Esophagus squamous epithelium (tissue), 4 donors: ENCODE data around the gene SERP2.

Experiments used
- POLR2A ChIP-seq, 4 donors: fragments of 450-650 bp; IDR thresholded peaks; one replicate each; pipeline ENCODE4 v1.6.1; 2017; ENCODE audit warnings: antibody characterized with exemption in 4 of 4, mild to moderate bottlenecking in 4 of 4, moderate library complexity in 3 of 4
- TF ChIP-seq, protein P1 (sequence below), 6 experiments: fragments of 450-650 bp in 4 of 6; fragments of 200-600 bp in 2 of 6; sonication (generic) in 2 of 6; IDR thresholded peaks; one replicate each; pipeline ENCODE4 v1.5.1; 2016 to 2019; ENCODE audit warnings: antibody characterized with exemption in 6 of 6, mild to moderate bottlenecking in 4 of 6, moderate library complexity in 4 of 6

DNA sequence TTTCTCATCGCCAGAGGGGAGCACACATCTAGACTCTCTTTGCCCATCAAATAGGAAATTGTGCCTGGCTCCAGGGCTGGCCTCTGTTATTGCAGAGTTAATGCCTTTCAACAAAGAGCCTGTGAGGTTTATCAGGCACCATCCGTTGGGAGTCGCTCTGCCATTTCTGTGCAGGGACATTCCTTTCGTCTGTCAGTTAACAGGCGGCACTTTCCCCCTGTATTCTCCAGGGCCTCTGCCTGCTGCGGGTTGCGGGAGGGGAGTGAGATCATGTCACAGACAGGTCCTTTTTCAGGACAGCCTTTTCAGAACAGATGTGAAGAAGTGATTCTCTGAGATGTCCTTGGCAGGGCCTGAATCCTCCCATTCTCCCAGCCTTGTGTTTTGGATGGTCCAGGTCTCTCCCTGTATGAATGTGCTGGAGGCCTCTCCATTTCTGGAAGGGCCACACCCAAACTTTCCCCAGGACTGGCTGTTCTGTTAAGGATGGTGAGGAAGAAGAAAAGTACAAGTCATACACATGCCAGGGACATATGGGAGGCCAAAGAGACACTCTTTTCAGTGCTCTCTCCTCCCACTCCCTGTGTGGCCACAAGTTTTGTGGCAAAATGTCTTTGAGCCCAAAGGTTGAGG lies 14.9 kb downstream of the SERP2 start:
- TF ChIP-seq, protein P1, sequence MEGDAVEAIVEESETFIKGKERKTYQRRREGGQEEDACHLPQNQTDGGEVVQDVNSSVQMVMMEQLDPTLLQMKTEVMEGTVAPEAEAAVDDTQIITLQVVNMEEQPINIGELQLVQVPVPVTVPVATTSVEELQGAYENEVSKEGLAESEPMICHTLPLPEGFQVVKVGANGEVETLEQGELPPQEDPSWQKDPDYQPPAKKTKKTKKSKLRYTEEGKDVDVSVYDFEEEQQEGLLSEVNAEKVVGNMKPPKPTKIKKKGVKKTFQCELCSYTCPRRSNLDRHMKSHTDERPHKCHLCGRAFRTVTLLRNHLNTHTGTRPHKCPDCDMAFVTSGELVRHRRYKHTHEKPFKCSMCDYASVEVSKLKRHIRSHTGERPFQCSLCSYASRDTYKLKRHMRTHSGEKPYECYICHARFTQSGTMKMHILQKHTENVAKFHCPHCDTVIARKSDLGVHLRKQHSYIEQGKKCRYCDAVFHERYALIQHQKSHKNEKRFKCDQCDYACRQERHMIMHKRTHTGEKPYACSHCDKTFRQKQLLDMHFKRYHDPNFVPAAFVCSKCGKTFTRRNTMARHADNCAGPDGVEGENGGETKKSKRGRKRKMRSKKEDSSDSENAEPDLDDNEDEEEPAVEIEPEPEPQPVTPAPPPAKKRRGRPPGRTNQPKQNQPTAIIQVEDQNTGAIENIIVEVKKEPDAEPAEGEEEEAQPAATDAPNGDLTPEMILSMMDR (IDR thresholded peaks at IDR 0.05), result no peak
- no peak for TF ChIP-seq POLR2A (IDR thresholded peaks at IDR 0.05)
